HG03469 (cell line): ENCODE data around the gene GPR157.
"Not testable (repeated sequence)": the region's sequence is repeated elsewhere in the genome, so short reads cannot be mapped to it uniquely, and the experiment has no call there.

Source experiments
- ATAC-seq: cut with Tn5 transposase; IDR thresholded peaks from one replicate; pipeline ENCODE4 v1.9.1; 2021; ENCODE audit warnings: mild to moderate bottlenecking, moderate library complexity, moderate number of reproducible peaks; ENCODE audit not compliant: unreplicated experiment

GPR157 gene

DNA sequence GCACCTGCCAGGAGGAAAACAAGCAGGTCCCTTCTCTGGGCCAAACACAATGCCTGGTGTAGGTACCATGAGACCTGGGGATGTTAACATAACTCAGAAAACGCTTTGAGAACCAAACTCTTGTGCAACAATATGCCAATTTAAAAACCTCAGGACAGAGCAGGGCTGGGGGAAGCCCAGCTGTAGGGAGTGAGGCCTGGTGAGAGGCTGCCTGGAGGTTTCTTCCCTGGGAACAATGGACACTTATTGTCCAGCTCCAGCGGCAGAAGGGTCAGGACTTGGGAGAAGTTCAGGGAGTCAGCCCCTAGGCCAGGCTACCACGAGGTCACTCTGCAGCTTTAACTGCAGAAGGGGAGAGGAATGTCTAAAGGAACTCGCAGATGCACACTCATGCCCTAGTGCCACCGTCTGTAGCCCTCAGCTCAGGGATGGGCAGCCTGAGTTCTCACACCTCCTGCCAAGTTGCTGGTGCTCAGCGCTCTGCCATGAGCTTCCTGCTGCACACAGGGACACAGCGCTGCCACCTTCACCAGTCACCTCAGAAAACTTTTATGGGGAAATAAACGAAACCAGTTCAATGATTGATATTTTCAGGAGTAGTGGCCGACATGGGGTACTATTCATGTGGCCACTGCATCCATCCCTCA lies 8.5 kb downstream of the GPR157 start:
- ATAC-seq = no peak

DNA sequence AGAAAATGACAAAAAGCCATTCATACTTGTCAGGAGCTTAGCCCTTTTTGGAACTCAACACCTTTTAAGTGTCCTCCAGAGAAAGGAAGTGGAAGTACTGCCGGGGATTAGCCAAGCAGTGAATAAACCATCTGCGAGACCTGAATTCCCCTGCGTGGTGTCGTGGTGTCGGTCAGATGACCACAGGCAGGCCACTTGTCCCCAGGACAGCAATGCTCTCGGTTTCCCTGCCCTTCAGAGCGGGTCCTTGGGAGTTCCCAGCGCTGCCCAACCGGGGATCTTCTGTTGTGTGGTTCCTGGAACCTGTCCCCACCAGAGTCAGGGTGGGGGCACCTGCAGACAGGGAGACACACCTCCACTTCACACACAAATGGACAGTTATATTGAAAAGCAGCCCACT lies 9.2 kb downstream of the GPR157 start:
- ATAC-seq = no peak

DNA sequence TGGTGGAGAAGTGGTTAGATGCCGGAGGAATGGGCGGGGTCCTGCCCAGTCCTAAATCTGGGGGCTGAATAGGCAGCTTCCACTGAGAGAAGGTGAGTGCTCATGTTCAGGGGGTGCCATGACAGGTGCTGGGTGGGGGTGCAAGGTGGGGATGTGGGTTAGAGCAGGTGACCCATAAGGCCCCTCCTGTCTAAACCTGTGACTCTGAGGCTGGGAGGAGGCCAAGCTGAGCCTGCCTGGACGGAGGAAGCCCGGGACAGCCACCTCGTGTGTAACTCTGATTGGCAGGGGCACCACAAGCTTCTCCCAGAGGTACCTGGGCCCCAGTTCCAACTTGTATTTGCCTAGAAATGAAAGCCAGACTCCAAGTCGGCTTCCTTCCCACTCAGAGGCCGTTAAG lies 10.7 kb downstream of the GPR157 start:
- ATAC-seq = no peak

DNA sequence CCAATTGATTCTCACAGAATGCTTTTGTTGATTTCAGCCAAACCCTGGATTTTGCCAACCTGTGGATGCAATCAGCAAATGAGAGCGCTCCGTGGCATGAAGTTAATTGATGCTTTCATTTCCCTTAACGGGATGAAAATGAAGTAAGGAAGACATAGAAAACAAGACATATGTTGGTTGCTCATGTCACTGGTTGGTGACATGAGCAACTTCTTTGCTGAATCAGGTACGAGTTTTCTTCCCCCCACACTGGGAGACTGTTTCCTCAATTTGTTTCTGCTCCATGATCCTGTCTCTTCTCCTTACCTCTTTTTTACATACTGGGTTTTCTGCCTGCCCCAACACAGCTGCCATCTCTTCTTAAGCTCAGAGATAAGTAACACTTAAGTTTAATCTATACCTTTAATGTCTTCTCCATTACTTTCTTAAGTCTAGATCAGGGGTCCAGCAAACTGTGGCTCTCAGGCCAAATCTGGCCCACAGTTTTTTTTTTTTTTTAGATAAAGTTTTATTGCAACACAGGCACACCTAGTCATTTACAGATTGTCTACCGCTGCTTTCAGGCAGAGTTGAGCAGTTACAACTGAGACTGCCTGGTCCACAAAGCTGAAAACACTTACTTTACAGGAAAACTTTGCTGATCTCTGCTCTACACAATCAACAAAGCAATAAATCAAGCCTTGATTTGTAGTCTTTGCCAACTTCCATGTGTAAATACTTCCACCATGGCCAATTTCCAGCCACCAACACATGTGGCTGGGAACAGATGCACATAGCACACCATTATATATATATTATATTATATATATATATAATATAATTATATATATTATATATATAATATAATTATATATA lies 13.3 kb downstream of the GPR157 start:
- no peak for ATAC-seq

DNA sequence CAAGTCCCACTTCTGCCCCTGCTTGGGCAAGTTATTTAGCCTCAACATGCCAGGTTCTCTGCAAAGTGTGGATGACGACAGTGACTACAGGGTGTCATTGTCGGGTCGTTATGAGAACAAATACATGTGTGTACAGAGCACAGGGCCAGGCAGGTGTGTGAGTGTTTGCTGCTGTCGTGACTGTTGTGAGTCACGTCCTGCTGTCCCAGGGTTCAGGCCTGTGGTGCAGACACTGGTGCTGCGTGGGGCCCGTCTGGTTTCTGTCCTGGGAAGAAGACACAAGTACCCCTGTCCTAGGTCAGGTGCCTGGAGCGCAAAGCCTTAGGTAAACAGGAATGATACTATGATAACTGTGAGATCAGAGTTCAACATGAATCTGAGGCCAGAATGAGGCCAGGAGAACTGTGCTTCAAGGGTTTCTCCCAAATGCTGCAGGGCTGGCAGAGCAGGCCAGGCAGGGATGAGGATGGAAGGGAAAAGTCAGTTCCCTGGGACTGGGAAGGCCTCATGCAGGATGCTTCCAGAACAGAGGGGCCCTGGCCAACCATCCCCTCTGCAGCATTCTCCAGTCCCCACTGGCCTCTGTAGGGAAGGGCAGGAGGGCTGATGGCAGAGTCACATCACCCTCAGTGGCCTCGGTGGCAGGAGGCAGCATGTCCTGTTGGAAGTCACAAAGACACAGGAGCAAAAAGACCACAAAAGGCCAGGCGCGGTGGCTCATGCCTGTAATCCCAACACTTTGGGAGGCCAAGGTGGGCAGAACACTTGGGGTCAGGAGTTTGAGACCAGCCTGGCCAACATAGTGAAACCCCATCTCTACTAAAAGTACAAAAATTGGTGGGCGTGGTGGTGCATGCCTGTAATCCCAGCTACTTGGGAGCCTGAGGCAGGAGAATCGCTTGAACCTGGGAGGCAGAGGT lies 15.7 kb downstream of the GPR157 start:
- no peak for ATAC-seq

DNA sequence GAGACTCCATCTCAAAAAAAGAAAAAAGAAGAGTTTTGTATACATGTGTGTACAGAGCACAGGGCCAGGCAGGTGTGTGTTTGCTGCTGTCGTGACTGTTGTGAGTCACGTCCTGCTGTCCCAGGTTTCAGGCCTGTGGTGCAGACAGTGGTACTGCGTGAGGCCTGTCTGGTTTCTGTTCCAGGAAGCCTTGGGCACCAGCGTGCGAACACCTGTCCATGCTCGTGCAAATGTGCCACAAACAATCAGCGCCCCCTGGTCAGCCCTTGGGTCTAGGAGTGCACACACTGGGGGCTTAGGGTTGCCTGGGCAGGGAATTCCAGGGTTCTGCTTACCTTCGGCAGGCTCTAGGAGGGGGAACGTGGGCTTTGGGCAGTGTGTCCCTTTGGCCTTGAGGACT lies 16.9 kb downstream of the GPR157 start:
- ATAC-seq = no peak

DNA sequence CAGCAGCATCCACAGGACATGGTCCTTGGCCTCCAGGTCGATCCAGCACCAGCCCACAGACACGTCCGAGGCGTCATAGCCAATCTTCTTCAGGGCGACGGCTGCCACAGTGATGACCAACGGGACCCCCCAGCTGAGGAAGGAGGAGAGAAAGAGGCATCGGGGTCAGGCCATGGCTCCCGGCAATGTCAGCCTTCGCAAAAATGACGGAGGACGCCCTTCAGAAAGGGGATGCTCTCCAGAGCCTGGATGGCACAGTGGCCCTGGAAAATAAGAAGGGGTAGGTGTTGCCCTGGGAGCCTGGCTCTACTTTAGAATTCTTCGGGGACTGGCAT lies 17.6 kb downstream of the GPR157 start:
- ATAC-seq = no peak

DNA sequence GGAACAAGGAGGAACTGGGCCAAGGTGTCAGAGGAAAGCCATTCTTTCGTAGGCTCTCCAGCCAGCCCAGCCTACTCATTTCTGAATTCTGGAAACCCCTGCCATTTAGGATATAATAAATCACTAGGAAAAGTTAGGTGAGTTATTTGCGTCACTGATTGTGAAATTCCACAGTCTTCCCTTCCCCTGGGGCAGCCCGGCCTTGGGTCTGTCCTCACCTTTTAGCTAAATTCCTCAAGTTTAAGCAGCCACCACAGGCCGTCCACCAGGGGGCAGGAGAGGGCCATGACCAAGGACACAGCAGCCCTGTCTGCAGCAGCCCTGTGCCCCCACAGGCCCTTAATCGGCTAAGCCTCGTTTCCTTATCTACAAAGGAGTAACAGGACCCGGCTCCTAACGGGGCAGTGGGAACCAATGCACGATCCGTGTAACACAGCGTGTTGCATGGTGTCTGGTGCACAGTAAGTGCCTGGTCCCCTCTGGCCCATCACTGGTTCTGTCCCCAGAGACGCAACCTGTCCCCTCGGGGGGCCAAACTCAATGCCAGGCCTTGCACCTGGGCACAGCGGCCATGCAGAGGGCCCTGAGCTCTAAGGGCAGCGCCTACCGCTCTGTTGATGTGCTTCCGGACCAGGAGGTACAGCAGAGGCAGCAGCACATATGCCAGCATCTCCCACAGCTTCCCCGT lies 18.1 kb downstream of the GPR157 start:
- no peak for ATAC-seq

DNA sequence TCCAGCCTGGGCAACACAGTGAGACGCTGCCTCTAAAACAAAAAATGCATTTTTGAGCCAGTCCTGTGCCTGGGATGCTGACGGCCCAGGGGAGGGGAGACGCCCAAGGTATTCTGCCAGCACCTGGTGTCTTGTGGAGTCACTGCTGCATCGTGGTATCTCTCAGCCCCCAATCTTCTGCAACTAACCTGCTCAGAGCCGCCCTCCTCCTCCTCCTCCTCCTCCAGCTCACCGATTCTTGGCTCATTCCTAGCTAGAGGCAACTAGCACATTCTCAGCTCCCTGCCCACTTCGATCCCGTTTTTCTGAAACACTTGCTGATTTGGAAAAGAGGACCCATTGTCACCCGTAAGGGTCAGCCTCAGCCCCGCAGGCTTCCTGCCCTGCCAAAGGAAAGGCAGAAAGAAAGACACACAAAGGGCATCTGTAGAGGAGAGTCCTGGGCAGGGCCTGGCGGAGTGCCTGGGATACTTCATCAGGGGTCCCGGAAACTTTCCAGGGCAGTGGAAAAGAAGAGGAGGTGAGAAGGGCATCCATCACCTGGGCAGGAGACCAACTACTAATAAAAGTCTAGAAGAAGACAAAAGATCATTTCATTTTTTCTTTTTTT lies 20.7 kb downstream of the GPR157 start:
- no peak for ATAC-seq

DNA sequence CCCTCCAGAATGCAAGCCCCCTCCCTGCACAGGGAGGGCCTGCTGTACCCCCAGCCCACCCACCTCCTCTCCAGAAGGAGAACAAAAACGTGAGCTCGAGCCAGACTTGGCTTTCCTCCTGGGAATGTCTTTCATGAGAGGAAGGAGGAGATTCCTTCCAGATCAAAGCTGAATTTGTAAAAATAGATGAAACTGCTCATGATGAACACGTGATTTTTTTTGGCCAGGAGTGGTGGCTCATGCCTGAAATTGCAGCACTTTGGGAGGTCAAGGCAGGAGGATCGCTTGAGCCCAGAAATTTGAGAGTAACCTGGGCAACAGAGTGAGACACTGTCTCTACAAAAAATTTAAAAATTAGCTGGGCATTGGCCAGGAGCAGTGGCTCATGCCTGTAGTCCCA lies 21.8 kb downstream of the GPR157 start:
- no peak for ATAC-seq

DNA sequence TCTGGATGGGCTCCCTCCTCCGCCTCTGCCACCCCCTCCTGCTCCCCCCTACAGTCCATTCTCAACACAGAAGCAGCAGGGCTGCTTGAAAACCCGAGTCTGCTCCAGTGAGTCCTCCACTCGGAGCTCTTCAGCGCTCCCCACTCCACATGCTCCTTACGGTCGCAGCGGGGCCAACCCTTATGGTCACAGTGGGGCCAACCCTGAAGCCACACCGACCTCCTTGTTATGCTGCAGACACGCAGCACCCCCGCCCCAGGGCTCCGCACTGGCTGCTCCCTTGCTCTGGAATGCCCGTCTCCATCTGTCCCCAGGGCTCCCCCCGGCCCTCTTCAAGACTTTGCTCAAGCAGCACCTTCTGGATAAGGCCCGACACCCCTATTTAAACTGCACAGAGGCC lies 22.6 kb downstream of the GPR157 start:
- ATAC-seq = no peak

DNA sequence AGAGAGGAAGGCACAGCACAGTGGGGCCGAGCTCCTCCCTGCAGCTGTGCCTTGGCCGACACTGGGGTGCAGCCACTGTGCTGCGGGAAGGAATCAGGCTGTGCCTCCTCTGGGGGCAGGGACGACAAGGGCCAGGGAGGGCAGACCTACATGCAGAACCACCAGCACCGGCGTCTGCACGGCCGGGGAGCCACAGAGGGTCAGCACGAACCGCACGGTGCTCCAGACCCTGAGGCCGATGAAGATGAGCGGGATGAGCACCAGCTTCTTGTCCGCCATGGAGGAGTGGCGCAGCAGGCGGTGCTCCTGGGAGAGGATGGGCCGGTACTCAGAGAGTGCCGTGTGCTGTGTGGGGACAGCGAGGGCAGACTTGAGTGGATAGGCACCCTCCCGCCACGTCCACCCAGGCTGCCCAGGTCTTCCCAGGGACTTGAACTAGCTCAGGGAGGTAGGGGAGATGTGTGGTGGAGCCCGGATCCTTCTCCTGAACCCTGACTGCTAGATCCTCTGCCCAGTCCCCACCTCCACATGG lies 23.5 kb downstream of the GPR157 start:
- ATAC-seq = no peak

DNA sequence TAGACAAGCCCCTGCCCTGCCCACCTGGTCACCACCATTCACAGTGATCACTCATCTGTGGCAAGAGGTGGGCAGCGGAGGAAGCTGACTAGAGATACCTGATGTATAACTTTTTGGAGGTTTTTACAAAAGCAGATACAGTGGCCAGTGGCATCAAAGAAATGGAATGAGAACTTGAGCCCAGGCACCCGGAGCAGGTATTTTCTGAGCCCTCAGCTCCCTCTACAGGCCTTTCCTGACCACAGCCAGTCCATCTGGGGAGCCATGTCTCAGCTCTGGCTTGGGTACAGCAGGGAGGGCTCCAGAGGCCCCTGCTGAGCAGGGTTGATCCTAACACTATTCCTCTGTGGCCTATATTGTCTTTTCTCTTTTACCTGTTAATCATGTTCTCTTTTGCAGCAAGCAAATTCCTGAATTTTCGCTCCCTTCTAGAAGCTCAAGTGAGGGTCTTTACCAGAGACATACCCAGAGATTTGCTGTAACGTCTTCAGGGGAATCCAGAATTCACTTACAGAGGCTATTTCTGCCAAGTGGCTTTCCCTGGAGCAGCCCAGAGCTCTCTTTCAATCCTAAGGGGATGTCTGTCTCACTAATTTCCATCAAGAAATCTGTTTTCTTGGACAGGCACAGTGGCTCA lies 27.3 kb downstream of the GPR157 start:
- no peak for ATAC-seq

DNA sequence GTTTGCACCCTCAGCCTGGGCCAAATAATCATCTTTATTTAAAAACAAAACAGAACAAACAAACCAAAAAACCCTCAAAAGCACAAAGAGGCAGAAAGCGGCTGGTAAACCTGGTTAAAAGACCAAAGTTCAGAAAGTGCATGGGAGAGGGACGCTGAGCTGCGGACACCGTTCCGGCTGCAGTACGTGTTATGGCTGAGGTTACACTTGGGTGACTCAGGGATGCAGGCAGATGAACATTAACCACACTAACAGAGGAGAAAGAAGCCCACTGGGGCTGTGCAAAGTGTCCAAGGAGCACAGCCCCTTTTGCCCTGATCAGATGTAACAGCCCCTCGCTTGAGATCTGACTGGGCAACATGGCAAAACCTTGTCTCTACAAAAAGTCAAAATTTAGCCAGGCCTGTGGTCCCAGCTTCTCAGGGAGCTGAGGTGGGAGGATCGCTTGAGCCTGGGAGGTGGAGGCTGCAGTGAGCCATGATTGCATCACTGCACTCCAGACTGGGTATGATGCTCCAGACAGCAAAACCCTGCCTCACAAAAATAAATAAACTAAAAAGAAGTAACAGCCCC lies 28.3 kb downstream of the GPR157 start:
- ATAC-seq = no peak

DNA sequence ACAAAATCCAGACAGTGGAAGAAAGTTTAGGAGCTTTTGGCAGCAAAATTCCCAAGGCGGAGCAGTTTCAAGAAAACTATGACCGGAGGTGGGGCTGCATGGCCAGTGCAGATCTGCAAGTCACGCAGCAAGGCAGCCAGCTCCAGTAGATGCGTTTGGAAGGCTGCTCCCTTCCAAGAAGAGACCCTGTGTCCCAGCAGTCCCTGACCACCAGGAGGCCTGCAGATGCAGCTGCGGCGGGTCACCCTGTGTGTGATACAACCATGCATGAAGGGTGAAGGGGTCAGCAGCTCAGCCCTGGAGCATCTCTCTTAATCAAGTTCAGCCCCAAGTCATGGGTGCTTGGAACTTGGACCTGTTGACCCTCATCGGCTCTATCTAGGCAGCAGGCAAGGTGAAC lies 29.3 kb downstream of the GPR157 start:
- ATAC-seq = no peak

DNA sequence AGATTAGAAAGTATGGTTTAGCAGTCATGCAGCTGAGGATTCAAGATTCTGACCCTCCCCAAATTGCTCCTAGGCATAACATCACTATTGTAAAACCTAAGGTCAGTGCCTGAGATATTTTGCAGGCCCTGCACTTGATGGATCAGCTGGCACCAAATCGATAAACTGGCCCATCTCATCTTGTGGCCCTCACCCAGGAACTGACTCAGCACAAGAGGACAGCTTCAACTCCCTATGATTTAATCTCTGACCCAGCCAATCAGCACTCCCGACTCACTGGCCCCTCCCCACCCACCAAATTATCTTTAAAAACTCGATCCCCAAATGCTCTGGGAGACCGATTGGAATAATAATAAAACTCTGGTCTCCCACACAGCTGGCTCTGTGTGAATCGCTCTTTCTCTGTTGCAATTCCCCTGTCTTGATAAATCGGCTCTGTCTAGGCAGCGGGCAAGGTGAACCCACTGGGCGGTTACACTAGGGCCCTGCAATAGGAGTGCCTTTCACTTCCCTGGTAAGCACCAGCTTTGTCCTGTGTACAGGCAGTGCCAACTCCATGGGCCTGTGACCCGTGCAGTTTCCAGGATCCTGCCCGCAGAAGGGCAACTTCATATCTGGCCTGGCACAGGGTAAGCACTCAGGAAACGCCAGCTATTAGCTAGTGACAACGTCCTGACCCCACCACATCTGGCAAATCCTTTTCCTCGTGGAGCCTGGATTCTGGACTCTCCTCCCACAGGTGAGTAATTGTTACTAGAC lies 30.8 kb downstream of the GPR157 start:
- no peak for ATAC-seq

DNA sequence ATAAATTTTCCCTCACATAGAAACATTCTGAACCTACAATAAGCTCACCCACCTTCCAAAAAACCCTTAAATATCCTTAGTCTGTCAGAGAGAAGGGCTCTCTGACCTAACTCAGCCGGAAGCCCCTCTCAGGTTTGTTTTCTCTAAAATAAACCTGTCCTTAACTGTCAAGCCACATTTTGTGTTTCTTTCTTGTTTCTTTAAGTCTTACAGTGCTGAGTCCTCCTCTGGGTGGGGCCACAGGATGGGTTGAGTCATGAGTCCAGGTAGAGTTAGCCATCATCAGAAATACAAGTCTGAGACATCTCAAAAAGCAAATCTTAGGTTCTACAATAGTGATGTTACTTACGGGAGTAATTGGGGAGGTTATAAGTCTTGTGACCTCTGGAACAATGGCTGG lies 33.1 kb downstream of the GPR157 start:
- ATAC-seq = no peak

DNA sequence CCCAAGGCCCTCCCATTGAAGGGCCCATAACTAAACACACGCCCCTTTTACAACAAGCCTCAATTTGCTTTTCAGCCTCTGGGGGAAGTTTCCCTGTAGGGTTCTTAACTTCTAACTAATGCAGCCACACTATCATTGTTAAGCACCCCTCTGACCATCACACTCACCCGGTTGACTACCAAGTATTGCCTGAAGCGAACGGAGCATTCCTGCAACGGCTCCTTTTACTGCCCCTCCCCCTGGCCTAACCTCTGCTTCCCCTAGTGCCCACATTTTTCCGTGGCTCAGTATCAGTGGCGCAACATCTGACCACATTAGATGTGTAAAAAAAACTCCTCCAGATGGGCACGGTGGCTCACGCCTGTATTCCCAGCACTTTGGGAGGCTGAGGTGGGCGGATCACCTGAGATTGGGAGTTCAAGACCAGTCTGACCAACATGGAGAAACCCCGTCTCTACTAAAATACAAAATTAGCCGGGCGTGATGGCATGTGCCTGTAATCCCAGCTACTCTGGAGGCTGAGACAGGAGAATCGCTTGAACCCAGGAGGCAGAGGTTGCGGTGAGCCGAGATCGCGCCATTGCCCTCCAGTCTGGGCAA lies 34.8 kb downstream of the GPR157 start:
- ATAC-seq = not testable (repeated sequence)
